Measurements from ENCODE around the gene FBXL4.
A peak's percentile ranks its signal among the peaks of the same experiment; 100 is the strongest.

Gene FBXL4

DNA sequence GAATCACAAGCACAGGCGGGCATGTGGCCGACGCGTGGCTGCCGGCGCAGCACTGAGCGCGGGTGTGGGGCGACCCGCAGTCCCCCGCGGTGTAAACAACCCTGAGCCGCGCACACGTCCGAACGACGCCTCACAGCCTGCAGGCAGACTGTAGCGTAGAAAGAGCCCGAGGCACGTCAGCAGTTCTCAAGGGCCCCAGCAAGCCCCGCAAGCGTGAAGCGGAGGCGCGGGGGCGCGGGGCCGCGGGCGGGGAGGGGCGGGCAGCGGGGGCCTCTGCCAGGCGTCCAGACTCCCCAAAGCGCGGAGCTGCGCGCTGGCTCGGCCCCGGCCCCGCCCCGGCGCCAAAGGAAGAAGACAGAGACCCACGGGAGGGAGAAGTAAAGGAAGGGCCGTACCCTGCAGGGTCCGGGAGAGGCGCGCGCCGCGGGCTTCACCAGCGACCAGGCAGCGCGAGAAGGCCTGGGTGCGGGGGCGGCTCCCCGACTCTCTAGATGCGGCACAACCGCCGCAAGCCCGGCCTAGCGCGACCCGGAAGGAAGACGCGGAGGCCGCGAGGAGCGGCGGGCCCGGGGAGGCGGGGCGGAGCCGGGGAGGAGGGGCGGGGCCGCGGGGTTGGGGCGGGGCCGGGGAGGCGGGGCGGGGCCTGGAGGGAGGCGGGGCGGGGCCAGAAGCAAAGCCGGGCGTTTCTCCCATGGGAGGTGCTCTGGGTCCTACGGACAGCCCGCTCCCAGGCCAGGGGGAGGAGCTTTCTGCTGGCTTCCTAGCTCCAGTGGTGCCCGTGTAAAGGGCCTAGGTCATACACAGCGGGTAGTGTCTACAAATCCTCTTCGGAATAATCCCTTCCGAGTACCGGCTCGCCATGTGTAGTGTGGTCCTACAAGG is at the start of gene FBXL4:
Gene FBXL4, minus strand, starts transcription at position 536 of the 882 bp plus-strand sequence. CDS start 20,958 bp downstream, outside the sequence.
- peak; percentile 75 to 83 for DNase-seq

DNA sequence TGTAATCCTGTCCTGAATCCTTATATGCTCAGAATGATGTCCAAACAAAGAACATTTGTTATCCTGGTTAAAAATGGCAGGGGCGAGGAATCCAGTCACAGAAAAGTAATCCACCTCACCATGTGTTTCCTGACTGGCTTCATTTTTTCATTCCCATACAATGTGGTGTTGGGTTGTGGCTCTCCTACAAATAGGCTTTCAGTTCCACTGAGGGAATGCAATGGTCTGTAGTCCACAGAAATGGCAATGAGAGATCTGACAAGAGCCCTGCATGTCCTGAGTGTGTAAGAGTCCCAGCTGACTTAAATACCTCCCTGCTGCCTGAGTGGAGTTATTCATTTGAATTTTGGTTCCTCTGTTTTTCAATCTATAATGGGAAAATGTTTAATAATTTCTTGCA is 47.4 kb upstream of the FBXL4 start:
- no peak for DNase-seq

DNA sequence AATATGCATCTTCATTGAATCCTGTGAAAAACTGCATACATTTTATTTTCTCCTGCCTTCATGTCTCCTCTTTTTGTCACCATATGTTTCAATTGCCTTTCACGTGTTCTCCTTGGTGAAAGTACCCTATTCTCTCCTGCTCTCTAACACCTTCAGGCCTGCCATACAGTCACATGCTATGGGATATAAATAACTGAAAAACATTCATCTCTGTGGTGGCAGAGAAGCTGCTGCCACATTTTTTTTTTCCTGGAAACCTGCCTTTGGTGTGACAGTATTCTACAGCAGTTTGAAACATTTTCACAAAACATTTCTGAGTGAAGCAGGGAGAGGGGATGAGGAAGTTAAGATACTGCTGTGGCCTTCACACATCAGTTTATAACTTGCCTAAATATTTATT is 44.8 kb upstream of the FBXL4 start:
- DNase-seq = no peak

DNA sequence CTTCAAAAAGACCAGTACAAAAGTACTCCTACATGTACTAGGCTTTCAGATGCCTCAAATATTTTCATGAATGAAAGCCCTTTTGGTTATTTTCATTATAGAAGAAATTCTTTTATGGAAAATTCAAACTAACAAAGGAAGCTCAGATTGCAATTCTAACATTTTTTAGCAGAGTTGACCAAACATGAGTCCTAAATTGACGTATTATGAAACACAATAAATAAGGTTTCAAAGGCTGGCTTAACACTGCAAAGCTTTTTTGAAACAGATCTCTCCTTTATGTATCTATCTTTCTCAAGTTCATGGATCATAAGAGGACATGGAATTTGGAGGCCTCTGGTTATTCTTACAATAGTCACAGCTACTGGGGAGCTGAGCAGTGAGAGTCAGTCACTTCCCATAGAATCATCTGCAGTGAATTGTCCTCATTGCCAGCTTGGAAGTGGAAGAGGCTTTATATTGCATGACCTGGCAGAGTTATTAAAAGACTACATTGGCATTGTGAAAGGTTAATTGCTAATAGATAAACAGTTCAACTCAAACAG is 38.4 kb upstream of the FBXL4 start:
- DNase-seq = no peak

DNA sequence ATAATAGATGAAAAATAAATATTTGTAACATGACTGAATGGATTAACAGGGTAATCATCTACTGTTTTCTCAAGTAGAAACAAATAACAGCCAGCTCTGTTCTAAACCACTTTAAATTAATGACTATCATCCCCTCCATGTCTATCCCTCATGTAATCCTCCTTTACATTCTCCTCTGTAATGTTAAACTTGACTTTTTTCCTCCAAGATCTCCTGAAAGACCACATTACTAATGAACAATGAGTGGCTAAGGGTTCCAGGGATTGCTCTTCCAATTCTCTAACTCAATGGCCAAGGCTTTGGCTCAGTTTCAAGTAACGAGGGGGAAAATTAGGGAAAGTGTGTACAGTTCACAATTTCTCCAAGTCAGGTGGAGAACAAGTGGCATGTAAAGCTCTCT is 37.6 kb upstream of the FBXL4 start:
- no peak for DNase-seq

DNA sequence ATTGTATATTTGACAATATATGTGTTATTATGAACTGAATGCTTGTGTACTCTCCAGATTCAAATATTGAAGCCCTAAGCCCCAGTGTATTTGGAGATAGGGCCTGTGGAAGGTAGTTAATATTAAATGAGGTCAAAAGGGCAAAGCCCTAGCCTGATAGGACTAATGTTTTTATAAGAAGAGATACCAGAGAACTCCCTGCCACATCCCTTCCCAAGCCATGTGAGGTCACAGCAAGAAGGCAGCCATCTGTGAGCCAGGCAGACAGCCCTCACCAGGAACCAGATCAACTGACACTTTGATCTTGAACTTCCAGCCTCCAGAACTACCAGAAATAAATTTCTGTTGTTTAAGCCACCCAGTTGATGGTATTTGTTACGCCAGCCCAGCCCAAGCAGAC is 36.4 kb upstream of the FBXL4 start:
- DNase-seq = no peak

DNA sequence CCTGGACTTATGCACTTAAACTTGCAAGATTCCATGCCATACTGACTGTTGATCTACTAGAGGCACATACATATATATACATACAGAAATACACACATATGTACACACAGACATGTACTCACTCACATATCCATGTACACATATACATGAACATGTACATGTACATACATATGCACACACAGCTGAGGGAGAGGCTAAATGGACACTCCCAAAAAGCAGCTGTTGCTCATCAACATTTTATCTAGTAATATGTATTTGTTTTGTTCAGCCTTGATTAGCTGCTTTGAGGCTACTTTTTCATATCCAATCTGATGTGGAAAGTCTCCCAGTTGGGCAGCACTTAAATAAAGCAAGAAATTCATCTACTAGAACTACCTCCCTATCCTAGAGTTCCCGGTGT is 33.7 kb upstream of the FBXL4 start:
- DNase-seq = no peak

DNA sequence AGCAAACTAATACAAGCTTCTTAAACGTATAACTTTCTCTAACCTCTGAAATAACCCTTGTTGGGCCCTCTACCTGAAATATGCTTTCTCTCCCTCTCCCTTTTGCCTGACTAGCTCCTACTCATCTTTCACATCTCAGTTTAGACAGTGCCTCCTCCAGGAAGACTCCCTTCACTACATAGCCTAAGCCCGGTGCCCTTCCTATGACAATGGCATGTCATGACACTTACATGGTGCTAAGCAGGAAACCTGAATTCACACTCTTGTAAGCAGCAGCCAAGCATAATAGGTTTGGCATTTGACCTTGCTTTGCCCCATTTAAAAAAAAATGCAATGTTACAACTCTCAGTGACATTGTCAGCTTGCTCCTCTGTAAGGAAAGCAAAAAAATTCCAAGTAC is 33.1 kb upstream of the FBXL4 start:
- no peak for DNase-seq

DNA sequence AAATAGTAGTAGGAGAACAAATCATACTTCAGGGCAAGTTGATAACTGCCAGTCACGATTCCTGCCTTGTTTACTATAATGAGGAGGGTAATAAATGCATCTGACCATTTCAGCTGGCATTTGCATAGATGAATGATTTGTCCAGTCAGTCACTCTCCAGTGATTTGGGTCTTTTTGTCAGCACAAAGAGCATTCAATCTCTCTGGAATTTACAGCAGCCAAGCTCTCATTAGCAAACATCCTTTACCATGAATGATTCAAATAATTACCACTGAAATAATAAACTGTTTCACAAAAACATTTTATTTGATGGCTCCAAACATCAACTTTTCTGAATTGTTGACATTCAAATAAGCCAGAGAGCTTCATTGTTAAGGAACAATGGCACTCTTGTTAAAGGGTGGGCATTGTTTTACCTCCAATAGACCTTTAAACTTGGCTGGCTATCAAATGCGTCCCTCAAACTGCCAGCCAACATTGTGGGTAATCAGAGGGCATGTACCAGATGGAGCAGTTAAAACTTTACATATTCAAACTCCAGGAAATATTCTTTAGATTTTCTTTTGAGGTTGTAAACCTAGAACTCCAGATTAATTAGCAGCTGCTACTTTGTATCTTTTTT is 30.0 kb upstream of the FBXL4 start:
- DNase-seq = no peak

DNA sequence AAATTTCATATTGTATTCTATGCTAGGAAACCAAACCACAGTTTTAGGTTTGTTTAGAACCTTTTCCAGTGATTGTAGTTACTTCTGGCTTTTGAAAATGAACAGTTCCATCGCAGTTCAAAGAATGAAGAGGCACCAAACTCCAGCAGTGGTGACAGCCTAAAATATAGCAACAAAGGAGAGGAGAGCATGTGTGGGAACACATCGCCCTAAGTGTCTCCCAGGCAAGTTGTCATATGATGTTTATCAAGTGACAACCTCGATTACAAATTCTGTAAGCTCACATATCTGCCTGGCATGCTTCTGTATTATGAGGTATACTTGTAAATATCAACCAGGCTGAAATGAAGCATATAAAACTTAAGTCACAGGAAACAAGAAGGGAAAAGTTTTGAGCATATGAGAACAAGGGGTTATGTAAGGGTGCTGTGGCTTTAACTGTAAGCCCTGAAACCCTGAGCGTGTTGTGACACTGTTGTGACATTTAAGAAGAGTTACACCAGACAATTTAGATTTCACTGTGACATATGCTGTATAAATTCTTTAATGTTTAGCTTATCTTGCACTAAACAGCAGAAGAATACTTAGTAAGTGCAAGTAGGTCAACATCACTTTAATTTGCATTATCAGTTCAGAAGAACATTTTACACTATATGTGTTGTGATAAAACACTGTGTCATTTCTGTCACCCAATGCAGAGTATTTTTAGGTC is 29.1 kb upstream of the FBXL4 start:
- DNase-seq = no peak

DNA sequence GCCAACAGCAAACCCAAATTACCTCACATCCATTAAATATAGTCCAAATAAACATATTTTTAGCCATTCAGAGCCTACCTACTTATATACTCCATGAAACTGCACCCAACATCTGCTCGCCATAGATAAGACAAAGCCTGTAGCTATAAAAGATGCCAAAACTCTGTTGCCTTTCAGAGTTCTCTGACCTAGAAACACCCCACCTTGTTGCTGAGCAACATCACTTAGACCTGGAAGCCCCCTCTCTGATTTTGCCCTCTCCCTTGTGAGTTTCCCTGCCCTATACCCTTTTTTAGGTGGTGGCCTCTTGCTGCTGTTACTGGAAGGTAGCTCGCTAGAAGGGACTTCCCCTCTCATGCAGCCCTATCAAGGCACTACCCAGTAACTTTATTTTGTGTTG is 27.7 kb upstream of the FBXL4 start:
- DNase-seq = no peak

DNA sequence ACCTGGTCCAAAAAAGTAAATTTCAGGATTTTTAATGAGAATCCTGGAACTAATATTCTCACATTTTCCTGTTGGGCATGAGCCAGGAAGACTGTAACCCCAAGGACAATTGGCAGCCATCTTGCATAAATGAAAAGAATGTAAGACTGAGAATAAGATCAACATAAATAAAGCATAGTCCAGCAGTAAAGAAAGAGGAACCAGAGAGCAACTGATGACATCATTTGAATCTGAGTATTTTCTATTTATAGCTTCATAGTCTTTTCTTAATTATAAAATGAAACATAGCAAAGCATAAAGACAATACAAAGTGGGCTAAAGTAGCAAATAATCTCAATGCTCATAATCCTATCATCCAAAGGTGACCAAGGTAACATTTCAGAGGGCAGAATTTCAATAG is 26.6 kb upstream of the FBXL4 start:
- DNase-seq = no peak

DNA sequence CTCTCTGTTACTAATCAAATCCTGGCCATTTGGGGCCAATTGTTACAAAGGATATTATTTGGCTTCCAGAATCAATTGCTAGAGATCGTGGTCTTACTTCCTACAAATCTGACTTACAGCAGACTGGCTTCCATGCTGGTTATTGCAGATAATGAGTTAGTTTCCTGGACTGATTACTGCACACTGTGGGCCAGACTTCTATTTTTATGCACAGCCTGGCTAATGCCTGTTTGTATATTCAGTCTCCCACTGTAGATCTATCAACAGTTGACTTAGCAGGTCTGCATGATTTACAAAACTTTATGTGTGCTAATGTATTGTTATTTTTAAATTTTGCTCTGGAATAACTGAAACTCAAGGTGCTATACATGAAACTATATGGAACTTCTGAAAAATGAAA is 25.8 kb upstream of the FBXL4 start:
- no peak for DNase-seq

DNA sequence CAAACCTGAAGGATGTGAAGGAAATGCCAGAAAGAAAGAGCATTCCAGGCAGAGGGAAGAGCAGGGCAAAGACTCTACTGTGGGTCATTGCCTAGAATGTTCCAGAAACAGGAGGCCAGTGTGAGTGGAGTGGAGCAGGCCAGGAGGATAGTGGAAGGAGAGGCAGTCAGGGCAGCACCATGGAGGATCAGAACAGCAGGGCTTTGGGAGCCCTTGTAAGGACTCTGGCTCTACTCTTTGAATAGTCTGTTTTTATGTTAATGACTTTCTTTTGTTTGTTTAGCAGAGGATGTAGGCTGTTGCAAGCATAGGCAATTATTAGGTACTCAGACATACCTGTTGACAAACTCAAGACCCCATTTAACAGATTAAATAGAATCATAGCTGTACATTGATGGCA is 23.6 kb upstream of the FBXL4 start:
- DNase-seq = no peak

DNA sequence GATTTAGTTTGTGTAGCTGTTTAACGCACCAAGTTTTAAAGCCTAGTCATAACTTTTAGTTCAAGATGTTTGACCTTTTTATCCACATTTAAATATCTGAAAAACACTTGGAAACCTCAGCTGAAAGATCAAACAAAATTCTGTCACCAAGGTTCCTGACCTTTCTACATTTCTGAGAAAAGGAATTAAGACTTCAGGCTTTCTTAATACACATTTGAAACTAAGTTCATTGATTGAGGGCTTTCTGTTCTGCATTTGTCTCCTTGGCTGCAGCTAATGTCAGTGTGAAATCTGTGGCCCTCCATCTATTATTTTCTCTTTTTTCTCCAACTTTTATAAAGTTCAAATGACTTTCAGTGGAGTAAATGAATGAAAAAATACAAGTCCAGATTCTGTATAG is 22.7 kb upstream of the FBXL4 start:
- DNase-seq = no peak

DNA sequence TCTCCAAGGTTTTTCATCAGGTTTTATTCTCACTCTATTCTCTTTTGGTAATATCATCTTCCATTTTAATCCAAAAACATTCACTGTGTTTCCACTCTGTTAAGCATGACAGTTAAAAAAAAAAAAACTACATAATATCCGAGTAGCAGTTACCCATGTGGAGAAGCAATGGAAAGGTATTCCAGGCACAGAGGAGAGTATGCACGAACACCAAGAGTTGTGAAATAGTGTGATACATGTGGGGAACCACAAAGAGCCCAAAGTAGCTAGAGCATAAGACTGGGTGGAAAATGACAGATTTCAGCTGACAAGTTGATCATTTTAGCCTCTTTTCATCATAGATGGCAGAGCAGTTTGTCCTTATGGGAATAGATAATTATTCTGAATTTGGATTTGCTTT is 19.9 kb upstream of the FBXL4 start:
- DNase-seq = no peak

DNA sequence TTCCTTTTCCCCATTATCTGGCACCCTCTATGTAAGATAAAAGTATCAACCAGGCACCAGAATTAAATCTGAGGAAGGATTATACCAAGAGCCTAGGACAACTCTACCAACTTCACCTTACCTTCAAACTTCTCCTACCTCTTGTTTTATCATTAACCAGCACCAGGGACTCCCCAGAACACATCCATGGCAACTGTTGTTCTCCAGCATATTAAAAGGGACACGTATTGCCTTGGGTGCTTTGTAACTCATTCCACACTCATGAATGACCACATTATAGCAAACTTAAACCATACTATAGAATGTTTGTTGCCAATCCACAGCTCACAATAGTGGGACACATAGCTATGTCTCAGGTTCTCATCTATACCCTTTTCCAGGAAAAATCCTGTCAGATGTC is 11.9 kb upstream of the FBXL4 start:
- no peak for DNase-seq

DNA sequence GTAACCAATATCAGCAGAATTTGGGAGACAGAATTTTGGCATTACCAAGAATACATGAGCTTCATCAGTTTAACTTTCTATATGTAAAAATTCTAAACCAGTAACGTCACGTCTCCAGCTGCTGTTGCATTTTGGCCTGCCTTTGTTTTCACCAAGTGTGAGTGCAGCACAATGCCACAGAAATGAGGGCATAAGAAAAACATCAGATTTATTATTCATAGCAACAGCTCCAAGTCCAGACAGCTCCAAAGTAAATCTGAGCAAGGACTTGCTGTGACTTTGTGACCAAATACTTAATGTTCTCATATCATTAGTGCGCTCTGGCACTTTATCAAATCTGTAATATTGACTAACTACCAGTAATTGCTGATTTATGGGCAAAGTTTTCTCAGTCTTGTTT is 11.0 kb upstream of the FBXL4 start:
- no peak for DNase-seq

DNA sequence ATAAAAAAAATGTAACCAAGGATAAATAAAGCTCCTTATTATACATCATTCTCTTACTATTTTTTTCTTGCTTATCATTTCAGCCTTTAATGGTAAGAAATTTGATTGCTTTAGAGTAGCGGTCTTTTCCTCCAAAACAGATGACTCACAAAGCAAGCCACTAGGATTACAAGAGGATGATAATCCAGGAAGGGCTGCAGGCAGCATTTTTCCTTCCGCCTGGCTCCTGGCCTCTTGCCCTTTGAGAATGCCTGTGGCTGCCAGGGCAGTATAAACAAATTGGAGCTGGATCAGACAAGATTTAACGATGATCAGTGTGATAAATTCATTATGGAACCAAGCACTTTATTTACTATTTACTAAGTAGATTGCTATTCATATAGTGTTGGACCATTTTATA is 9.7 kb upstream of the FBXL4 start:
- no peak for DNase-seq

DNA sequence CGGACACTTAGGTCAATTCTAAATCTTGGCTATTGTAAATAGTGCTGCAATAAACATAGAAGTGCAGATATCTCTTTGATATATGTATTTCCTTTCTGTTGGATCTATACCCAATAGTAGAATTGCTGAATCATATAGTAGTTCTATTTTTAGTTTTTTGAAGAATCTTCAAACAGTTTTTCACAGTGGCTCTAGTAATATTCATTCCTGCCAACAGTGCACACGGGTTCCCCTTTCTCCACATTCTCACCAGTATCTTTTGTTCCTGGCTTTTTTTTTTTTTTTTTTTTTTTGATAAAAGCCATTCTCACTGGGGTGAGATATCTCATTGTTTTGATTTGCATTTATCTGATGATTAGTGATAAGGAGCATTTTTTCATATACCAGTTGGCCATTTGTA is 1.8 kb upstream of the FBXL4 start:
- no peak for DNase-seq

DNA sequence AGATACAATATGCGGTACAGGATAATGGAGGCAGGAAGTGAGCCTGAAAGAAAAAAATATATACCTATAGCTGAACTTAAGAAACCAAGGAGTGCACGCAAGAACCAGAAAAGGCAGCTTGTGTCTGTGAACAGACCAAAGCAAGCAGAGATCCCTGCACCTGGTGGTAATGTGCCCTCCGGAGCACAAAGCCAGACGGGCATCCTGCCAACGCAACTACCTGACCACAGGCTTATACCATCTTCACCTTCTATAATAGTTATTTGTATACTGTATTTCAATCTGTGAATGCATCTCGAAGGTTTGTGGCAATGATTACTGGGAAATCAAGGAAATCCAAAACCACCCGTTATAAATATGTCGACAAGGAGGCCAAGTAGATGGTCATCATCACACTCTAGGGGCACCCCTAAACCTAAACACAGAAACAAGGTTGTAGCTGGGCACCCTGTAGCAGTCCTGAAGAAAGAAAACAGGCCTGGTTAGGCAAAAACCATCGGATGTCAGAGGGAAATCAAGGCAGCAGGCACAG is 801 bp downstream of the FBXL4 start:
- peak; percentile 17 to 48 for DNase-seq

DNA sequence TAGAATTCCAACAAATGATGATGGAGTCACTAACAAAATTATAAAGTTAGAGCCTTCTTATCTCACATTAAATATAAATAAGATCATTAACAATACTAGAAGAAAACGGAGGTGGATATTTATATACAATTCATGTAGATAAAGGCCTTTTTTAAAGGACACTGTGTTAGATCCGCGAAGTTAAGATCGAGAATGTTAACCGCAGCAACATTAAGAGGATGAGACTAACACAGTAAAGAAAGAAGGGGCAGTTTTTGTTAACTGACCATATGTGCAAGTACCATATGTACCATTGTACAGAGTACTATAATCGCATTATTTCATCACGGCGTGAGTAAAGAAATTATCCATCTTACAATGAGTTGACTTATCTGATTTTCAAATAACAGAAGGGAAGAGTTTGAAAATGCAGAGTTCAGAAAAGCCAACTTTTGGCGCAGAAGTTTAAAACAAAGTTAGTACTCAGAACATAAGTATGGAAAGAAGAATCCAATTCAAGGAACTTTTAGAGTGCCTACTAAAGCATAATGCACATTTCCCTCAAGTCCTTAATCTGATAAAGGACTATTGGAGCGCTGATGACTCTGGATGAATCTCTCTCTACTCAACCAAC is 1.4 kb downstream of the FBXL4 start:
- no peak for DNase-seq
